Endothelial cell of umbilical vein (primary cell): ENCODE results near the gene CCDC150. TPM values are rescaled to one million over a fixed set of nuclear protein-coding genes. Genes with fewer than 3 reads are reported as not detected.

ENCODE experiments used
- BruUV-seq: library from RNA; stranded (reverse); fragments of 400-500 nt; replicated peaks from 2 replicates; lab custom pipeline; 2021; lab: Mats Ljungman, UMichigan
- CTCF ChIA-PET: fragments of 300-600, 350-600 bp; sonication (Branson Sonifier 250); formaldehyde crosslinking; loops from one replicate; lab custom pipeline; 2021; ENCODE audit warnings: antibody characterized with exemption, inconsistent platforms; lab: Charles Lee
- POLR2A ChIA-PET: fragments of 300-600, 350-600 bp; sonication (Branson Sonifier 250); formaldehyde crosslinking; loops from one replicate; lab custom pipeline; 2021; ENCODE audit warnings: antibody characterized with exemption, inconsistent platforms; lab: Charles Lee
- DNase-seq: peaks from one replicate; pipeline ENCODE4 v3.0.0-alpha.2; 2011; ENCODE audit warnings: low read depth, low spot score
- FAIRE-seq: peaks from 2 replicates; lab custom pipeline; 2011; peaks lifted over from hg19 to GRCh38; lab: Jason Lieb, UNC
- H2AFZ ChIP-seq: 2 replicates; pipeline ENCODE4 v1.6.0; 2012; ENCODE audit warnings: low read depth, low read length, control low read depth, inconsistent platforms
- H3K27ac ChIP-seq: 2 replicates; pipeline ENCODE4 v1.5.1; 2011; ENCODE audit warnings: low read depth, mild to moderate bottlenecking, control low read depth, low read length, moderate library complexity; ENCODE audit not compliant: insufficient read depth
- H3K27me3 ChIP-seq, 2 experiments: 2 replicates each; pipeline versions ENCODE4 v1.6.0 to v1.6.1; 2011; ENCODE audit warnings: low read length in 2 of 2, mixed read lengths in 1 of 2; ENCODE audit not compliant: control insufficient read depth in 2 of 2, insufficient read depth in 2 of 2
- H3K36me3 ChIP-seq, 2 experiments: 2 replicates in 1 of 2; 3 replicates in 1 of 2; pipeline ENCODE4 v1.5.1; 2011; ENCODE audit warnings: low read length in 2 of 2, mild to moderate bottlenecking in 1 of 2, moderate library complexity in 1 of 2; ENCODE audit not compliant: control insufficient read depth in 2 of 2, insufficient read depth in 2 of 2; ENCODE audit errors: extremely low read depth in 1 of 2
- H3K4me1 ChIP-seq: 3 replicates; pipeline ENCODE4 v1.5.1; 2011; ENCODE audit warnings: mild to moderate bottlenecking, low read length; ENCODE audit not compliant: control insufficient read depth, insufficient read depth; ENCODE audit errors: extremely low read depth
- H3K4me2 ChIP-seq: 2 replicates; pipeline ENCODE4 v1.6.1; 2011; ENCODE audit warnings: low read length, control low read depth, mixed read lengths; ENCODE audit not compliant: insufficient read depth
- H3K4me3 ChIP-seq, 3 experiments: fragments of 200-600 bp in 1 of 3; sonication (generic), shearing (Covaris generic) in 1 of 3; replicated peaks in 1 of 3; 2 replicates each; pipeline ENCODE4 v1.5.1; 2011 to 2016; ENCODE audit warnings: control low read depth in 3 of 3, low read length in 3 of 3, mild to moderate bottlenecking in 2 of 3, inconsistent platforms in 1 of 3, low read depth in 1 of 3, moderate library complexity in 1 of 3; ENCODE audit not compliant: insufficient read depth in 1 of 3
- H3K79me2 ChIP-seq: 2 replicates; pipeline ENCODE4 v1.6.0; 2012; ENCODE audit warnings: low read length, inconsistent platforms; ENCODE audit not compliant: control insufficient read depth, insufficient read depth
- H3K9ac ChIP-seq: replicated peaks from 2 replicates; pipeline ENCODE3; 2011; ENCODE audit warnings: low read length, control low read depth; ENCODE audit not compliant: insufficient read depth; ENCODE audit errors: extremely low read depth
- H3K9me1 ChIP-seq: replicated peaks from 3 replicates; pipeline ENCODE4 v1.6.0; 2011; ENCODE audit warnings: mild to moderate bottlenecking, low read length; ENCODE audit not compliant: control insufficient read depth, insufficient read depth; ENCODE audit errors: extremely low read depth
- H3K9me3 ChIP-seq: replicated peaks from 2 replicates; pipeline ENCODE4 v1.5.1; 2012; ENCODE audit warnings: low read length, inconsistent platforms; ENCODE audit not compliant: control insufficient read depth, insufficient read depth
- H4K20me1 ChIP-seq: replicated peaks from 2 replicates; pipeline ENCODE3; 2011; ENCODE audit warnings: mild to moderate bottlenecking, low read length; ENCODE audit not compliant: control insufficient read depth, insufficient read depth; ENCODE audit errors: extremely low read depth
- EZH2 ChIP-seq: IDR thresholded peaks from 2 replicates; pipeline ENCODE4 v1.6.1; 2012; ENCODE audit warnings: borderline replicate concordance, low read depth, mild to moderate bottlenecking, moderate library complexity, low read length, inconsistent platforms; ENCODE audit not compliant: severe bottlenecking
- FOS ChIP-seq: IDR thresholded peaks from 2 replicates; pipeline ENCODE4 v1.6.1; 2011; ENCODE audit warnings: mild to moderate bottlenecking, low read length, moderate library complexity, borderline replicate concordance; ENCODE audit not compliant: insufficient read depth
- GATA2 ChIP-seq: IDR thresholded peaks from 2 replicates; pipeline ENCODE4 v1.7.0; 2011; ENCODE audit warnings: low read depth, mild to moderate bottlenecking, moderate library complexity, mixed read lengths, low read length; ENCODE audit not compliant: insufficient read length, insufficient read depth
- JUN ChIP-seq: IDR thresholded peaks from 2 replicates; pipeline ENCODE4 v1.6.1; 2011; ENCODE audit warnings: borderline replicate concordance, low read depth; ENCODE audit not compliant: insufficient read length, insufficient read depth
- POLR2A ChIP-seq: IDR thresholded peaks from 2 replicates; pipeline ENCODE4 v1.6.1; 2012; ENCODE audit warnings: low read depth, mild to moderate bottlenecking, control low read depth, low read length
- POLR2AphosphoS5 ChIP-seq: IDR thresholded peaks from 2 replicates; pipeline ENCODE4 v1.6.1; 2012; ENCODE audit warnings: low read depth, mild to moderate bottlenecking, control low read depth, low read length, moderate library complexity; ENCODE audit not compliant: insufficient read depth
- dilution Hi-C: fragments of 300-500 bp; cut with MboI; formaldehyde crosslinking; loops from one replicate; pipeline ENCODE4 v1.15.0; 2019; ENCODE audit warnings: low sequenced_read_pairs; ENCODE audit not compliant: extremely low pct_ligation_motif_present
- intact Hi-C: fragments of 100-400 bp; cut with micrococcal nuclease; formaldehyde crosslinking; loops from one replicate; pipeline ENCODE4 v1.10.0; 2022
- polyA plus RNA-seq, 4 experiments: library from polyadenylated mRNA; depleted of rRNA in 3 of 4; stranded (reverse) in 3 of 4; unstranded in 1 of 4; fragments of >200 nt; gene quantifications; 2 replicates each; pipeline versions ENCODE4 v1.2.1 to v1.2.3, GENCODE V29; 2011 to 2012; ENCODE audit warnings: missing spikeins in 1 of 4
- total RNA-seq: library from RNA; stranded (reverse); gene quantifications from 2 replicates; pipeline ENCODE4 v1.2.3, GENCODE V29; 2021
- TF ChIP-seq, protein P1 (sequence below): IDR thresholded peaks from 2 replicates; pipeline ENCODE4 v1.6.1; 2011; ENCODE audit not compliant: insufficient read depth, insufficient read length
- TF ChIP-seq, protein P2 (sequence below), 2 donors: IDR thresholded peaks; 1 replicate in 1 of 2; 2 replicates in 1 of 2; pipeline ENCODE4 v1.5.1; 2011; ENCODE audit warnings: low read length in 2 of 2, mild to moderate bottlenecking in 2 of 2, moderate library complexity in 2 of 2, control low read depth in 1 of 2, inconsistent platforms in 1 of 2, low read depth in 1 of 2; ENCODE audit not compliant: insufficient read depth in 1 of 2; ENCODE audit errors: extremely low read depth in 1 of 2

The CCDC150 gene
- total and polyA plus RNA-seq, 2 donors (not counting 3 experiments of a cell fraction or from before 2014, with no cell fraction given) = 1.7 to 19.9 TPM

DNA sequence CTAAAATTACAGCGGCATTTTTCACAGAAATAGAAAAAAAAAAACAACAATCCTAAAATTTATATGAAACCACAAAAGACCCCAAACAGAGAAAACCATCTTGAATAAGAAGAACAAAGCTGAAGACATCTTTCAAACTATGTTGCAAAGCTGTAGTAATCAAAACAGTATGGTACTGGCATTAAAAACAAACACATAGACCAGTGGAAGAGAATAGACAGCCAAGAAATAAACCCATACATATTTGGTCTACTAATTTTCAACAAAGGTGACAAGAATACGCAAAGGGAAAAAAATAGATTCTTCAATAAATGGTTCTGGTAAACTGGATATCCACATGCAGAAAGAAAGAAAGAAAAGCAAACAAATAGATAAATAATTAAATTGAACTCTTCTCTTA is 9.0 kb upstream of the CCDC150 start:
- Histone ChIP-seq H3K9ac (no peak overlapping the region), H3K4me3 (no peak overlapping the region), H3K36me3 (no peaks in the 10 kb centered on the region), H3K4me2 (no peak overlapping the region), H2AFZ (no peak overlapping the region), H3K9me3 (peaks cover 2% of the 10 kb centered on the region), H3K79me2 (no peaks in the 10 kb centered on the region), H3K27ac (no peak overlapping the region), H3K4me1 (no peaks in the 10 kb centered on the region), H4K20me1 (no peaks in the 10 kb centered on the region), H3K27me3 (peaks cover 0 to 7% of the 10 kb centered on the region in 2 experiments), H3K9me1 (no peaks in the 10 kb centered on the region)
- DNase-seq (no peak), FAIRE-seq (no peak)
- no peak for TF ChIP-seq POLR2A
- TF ChIP-seq JUN = no peak
- TF ChIP-seq, protein P1, sequence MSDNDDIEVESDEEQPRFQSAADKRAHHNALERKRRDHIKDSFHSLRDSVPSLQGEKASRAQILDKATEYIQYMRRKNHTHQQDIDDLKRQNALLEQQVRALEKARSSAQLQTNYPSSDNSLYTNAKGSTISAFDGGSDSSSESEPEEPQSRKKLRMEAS = no peak
- TF ChIP-seq GATA2 = no peak
- no peak for TF ChIP-seq FOS
- TF ChIP-seq, protein P2, sequence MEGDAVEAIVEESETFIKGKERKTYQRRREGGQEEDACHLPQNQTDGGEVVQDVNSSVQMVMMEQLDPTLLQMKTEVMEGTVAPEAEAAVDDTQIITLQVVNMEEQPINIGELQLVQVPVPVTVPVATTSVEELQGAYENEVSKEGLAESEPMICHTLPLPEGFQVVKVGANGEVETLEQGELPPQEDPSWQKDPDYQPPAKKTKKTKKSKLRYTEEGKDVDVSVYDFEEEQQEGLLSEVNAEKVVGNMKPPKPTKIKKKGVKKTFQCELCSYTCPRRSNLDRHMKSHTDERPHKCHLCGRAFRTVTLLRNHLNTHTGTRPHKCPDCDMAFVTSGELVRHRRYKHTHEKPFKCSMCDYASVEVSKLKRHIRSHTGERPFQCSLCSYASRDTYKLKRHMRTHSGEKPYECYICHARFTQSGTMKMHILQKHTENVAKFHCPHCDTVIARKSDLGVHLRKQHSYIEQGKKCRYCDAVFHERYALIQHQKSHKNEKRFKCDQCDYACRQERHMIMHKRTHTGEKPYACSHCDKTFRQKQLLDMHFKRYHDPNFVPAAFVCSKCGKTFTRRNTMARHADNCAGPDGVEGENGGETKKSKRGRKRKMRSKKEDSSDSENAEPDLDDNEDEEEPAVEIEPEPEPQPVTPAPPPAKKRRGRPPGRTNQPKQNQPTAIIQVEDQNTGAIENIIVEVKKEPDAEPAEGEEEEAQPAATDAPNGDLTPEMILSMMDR (IDR thresholded peaks at IDR 0.05; ENCODE audit: extremely low read depth in 1 of 2, insufficient read depth in 1 of 2, low read depth in 1 of 2, low read length in 2 of 2) = no peak
- no peak for TF ChIP-seq EZH2
- TF ChIP-seq POLR2AphosphoS5 = no peak
- ChIA-PET POLR2A (no interaction called here), CTCF (no interaction called here)
- dilution Hi-C loops (no loop called here), intact Hi-C loops (no loop called here)
- no TSS peak for BruUV-seq
